Left ventricle myocardium inferior (tissue), 1 donor: ENCODE data around the gene PIEZO1. TPM values are rescaled to one million over a fixed set of nuclear protein-coding genes. Genes with fewer than 3 reads are reported as not detected.

Experiments used
- DNase-seq: peaks from one replicate; pipeline ENCODE4 v3.0.0-alpha.2; 2020
- H3K27ac ChIP-seq: fragments of 200-600 bp; replicated peaks from 2 replicates; pipeline ENCODE4 v1.8.0; 2021
- H3K27me3 ChIP-seq: fragments of 200-600 bp; 2 replicates; pipeline ENCODE4 v1.8.0; 2021; ENCODE audit warnings: low read depth
- H3K36me3 ChIP-seq: fragments of 200-600 bp; 2 replicates; pipeline ENCODE4 v1.8.0; 2021
- H3K4me1 ChIP-seq: fragments of 200-600 bp; 2 replicates; pipeline ENCODE4 v1.8.0; 2021
- H3K4me3 ChIP-seq: fragments of 200-600 bp; 2 replicates; pipeline ENCODE4 v1.8.0; 2021; ENCODE audit warnings: mild to moderate bottlenecking, moderate library complexity
- H3K9me3 ChIP-seq: fragments of 200-600 bp; replicated peaks from 2 replicates; pipeline ENCODE4 v1.8.0; 2021
- CTCF ChIP-seq: fragments of 200-600 bp; IDR thresholded peaks from 2 replicates; pipeline ENCODE4 v1.8.0; 2021; ENCODE audit warnings: antibody characterized with exemption, mild to moderate bottlenecking, borderline replicate concordance
- intact Hi-C: fragments of 100-400 bp; cut with micrococcal nuclease; formaldehyde crosslinking; loops from one replicate; pipeline ENCODE4 v1.11.0; 2022
- total RNA-seq: library from RNA; stranded (reverse); fragmentation: NEBNext Ultra II Directional; extraction: Animal tissue kit (Norgen Biotek cat#: 25700); gene quantifications from one replicate; pipeline ENCODE4 v1.2.1, GENCODE V29; 2021
- donor health status: DM: no; HTN: yes; CAD: no; lungs with severe emphysema.

PIEZO1 gene
- total RNA-seq, 1 donor from 2014 or later, result 17.1 TPM

- Histone ChIP-seq H3K27ac (no peak overlapping the region), H3K27me3 (no peaks in the 10 kb centered on the region), H3K4me3 (no peak overlapping the region), H3K36me3 (peaks cover 13% of the 10 kb centered on the region), H3K9me3 (no peaks in the 10 kb centered on the region), H3K4me1 (peaks cover 6% of the 10 kb centered on the region)
- intact Hi-C loops, result loop anchor here (10.0 kb wide), 1 partner anchor 479 kb away; the partner anchor contains the start of gene ZNF778
- no peak for DNase-seq
- TF ChIP-seq CTCF, result no peak
Measured at GRCh38 chr16:88735616-88736015, 49.4 kb downstream of the PIEZO1 start.

- intact Hi-C loops, result loop anchor here (10.0 kb wide), 1 partner anchor 480 kb away; the partner anchor contains the start of gene ZNF778
- Histone ChIP-seq H3K4me1 (peaks cover 6% of the 10 kb centered on the region), H3K9me3 (no peaks in the 10 kb centered on the region), H3K27ac (no peak overlapping the region), H3K27me3 (no peaks in the 10 kb centered on the region), H3K4me3 (no peak overlapping the region), H3K36me3 (peaks cover 13% of the 10 kb centered on the region)
- no peak for DNase-seq
- no peak for TF ChIP-seq CTCF
Measured at GRCh38 chr16:88735121-88735520, 49.9 kb downstream of the PIEZO1 start.

GRCh38 chr16:88734361-88734728, 50.7 kb downstream of the PIEZO1 start:
- H3K36me3 ChIP-seq, result peaks cover 13% of the 10 kb centered on the region
- intact Hi-C loops, result loop anchor here (10.0 kb wide), 1 partner anchor 480 kb away; the partner anchor contains the start of gene ZNF778
- no peaks in the 10 kb centered on the region for H3K9me3 ChIP-seq
- H3K27me3 ChIP-seq, result no peaks in the 10 kb centered on the region
- no peak for DNase-seq
- no peak overlapping the region for H3K4me3 ChIP-seq
- peaks cover 6% of the 10 kb centered on the region for H3K4me1 ChIP-seq
- no peak overlapping the region for H3K27ac ChIP-seq
- TF ChIP-seq CTCF, result no peak

- intact Hi-C loops, result loop anchor here (10.0 kb wide), 1 partner anchor 481 kb away; the partner anchor contains the start of gene ZNF778
- Histone ChIP-seq H3K4me1 (peaks cover 6% of the 10 kb centered on the region), H3K36me3 (peaks cover 13% of the 10 kb centered on the region)
Measured at GRCh38 chr16:88733630-88734360, 51.2 kb downstream of the PIEZO1 start.

GRCh38 chr16:88732961-88733294, 52.1 kb downstream of the PIEZO1 start:
- no peak for DNase-seq
- no peaks in the 10 kb centered on the region for H3K27me3 ChIP-seq
- intact Hi-C loops, result loop anchor here (10.0 kb wide), 1 partner anchor 482 kb away; the partner anchor contains the start of gene ZNF778
- peaks cover 13% of the 10 kb centered on the region for H3K36me3 ChIP-seq
- no peak overlapping the region for H3K4me3 ChIP-seq
- peaks cover 7% of the 10 kb centered on the region for H3K4me1 ChIP-seq
- no peaks in the 10 kb centered on the region for H3K9me3 ChIP-seq
- no peak for TF ChIP-seq CTCF
- no peak overlapping the region for H3K27ac ChIP-seq

More at GRCh38 chr16:88733630-88734360, 51.2 kb downstream of the PIEZO1 start:
- Histone ChIP-seq H3K9me3 (no peaks in the 10 kb centered on the region), H3K4me3 (no peak overlapping the region), H3K27me3 (no peaks in the 10 kb centered on the region), H3K27ac (no peak overlapping the region)
- TF ChIP-seq CTCF, result no peak
- DNase-seq, result no peak
